Adrenal gland (tissue), 12 donors: ENCODE data around the gene DENND2A. TPM values are rescaled to one million over a fixed set of nuclear protein-coding genes. Genes with fewer than 3 reads are reported as not detected.
A peak's percentile ranks its signal among the peaks of the same experiment; 100 is the strongest.

Source experiments
- DNase-seq, 7 donors: peaks; one replicate each; pipeline ENCODE4 v3.0.0-alpha.2; 2019 to 2020
- H3K27ac ChIP-seq, 5 donors: fragments of 200-600 bp; sonication (generic) in 4 of 5; 1 replicate in 3 of 5; 2 replicates in 2 of 5; pipeline versions ENCODE4 v1.5.1 to v1.8.0; 2016 to 2020; ENCODE audit warnings: mild to moderate bottlenecking in 1 of 5
- H3K27me3 ChIP-seq: fragments of 200-600 bp; 2 replicates; pipeline ENCODE4 v1.8.0; 2021
- H3K36me3 ChIP-seq, 2 donors: fragments of 200-600 bp; replicated peaks in 1 of 2; 1 replicate in 1 of 2; 2 replicates in 1 of 2; pipeline versions ENCODE4 v1.5.1 to v1.8.0; 2018 to 2022
- H3K4me1 ChIP-seq, 2 donors: fragments of 200-600 bp; replicated peaks in 1 of 2; 1 replicate in 1 of 2; 2 replicates in 1 of 2; pipeline versions ENCODE4 v1.5.1 to v1.8.0; 2018 to 2021
- H3K4me3 ChIP-seq, 4 donors: fragments of 200-600 bp; sonication (generic) in 3 of 4; one replicate each; pipeline ENCODE4 v1.5.1; 2016 to 2018
- H3K9me3 ChIP-seq, 3 donors: fragments of 200-600 bp; sonication (generic) in 1 of 3; replicated peaks in 1 of 3; 1 replicate in 2 of 3; 2 replicates in 1 of 3; pipeline versions ENCODE4 v1.5.1 to v1.8.0; 2016 to 2021
- POLR2A ChIP-seq, 2 donors: fragments of 450-650 bp; IDR thresholded peaks; one replicate each; pipeline ENCODE4 v1.6.1; 2017; ENCODE audit warnings: antibody characterized with exemption in 2 of 2, mild to moderate bottlenecking in 2 of 2, moderate library complexity in 1 of 2
- WGBS, 4 donors: extraction: QIAGEN DNeasy Blood & Tissue Kit in 2 of 4; methylation state at CpG; one replicate each; pipeline versions ENCODE4 v1.1.5 to v1.1.7; 2013 to 2017; 5-methylcytosine and 5-hydroxymethylcytosine counted together
- intact Hi-C, 2 donors: fragments of 100-400 bp; cut with DNase I; formaldehyde crosslinking; loops; one replicate each; pipeline versions ENCODE4 v1.14.1 to v1.15.0; 2022 to 2023
- polyA plus RNA-seq, 3 donors: library from polyadenylated mRNA; stranded (reverse); fragments of 200-250 nt in 2 of 3; fragments of 350-450 nt in 1 of 3; fragmentation: Illumina TruSeq in 1 of 3; extraction: RNeasy Lipid Tissue Mini Kit (QIAGEN cat#74804) in 1 of 3; gene quantifications; one replicate each; pipeline ENCODE4 v1.2.3, GENCODE V29; 2013 to 2014
- total RNA-seq, 9 donors: library from RNA; depleted of rRNA in 4 of 9; stranded (reverse); fragments of >200 nt in 4 of 9; fragments of 120-200 nt in 1 of 9; fragmentation: NEBNext Ultra II Directional in 1 of 9; extraction: Animal tissue kit (Norgen Biotek cat#: 25700) in 1 of 9; gene quantifications; one replicate each; pipeline versions ENCODE4 v1.1.0 to v1.2.4, GENCODE V29; 2013 to 2023
- TF ChIP-seq, protein P1 (sequence below), 6 experiments: fragments of 450-650 bp in 4 of 6; fragments of 200-600 bp in 2 of 6; sonication (generic) in 1 of 6; IDR thresholded peaks; 1 replicate in 5 of 6; 2 replicates in 1 of 6; pipeline versions ENCODE4 v1.5.1 to v1.8.0; 2016 to 2021; ENCODE audit warnings: antibody characterized with exemption in 6 of 6, mild to moderate bottlenecking in 2 of 6, moderate library complexity in 1 of 6
- donor health status: healthy with polysubstance abuse.
- donor health status: Bipolar disorder and iron deficiency.
- donor health status: DM: yes; HTN: yes; CAD: no.
- donor health status: DM: no; HTN: no; CAD: no.
- donor health status: DM: no; HTN: no; CAD: no.
- donor health status: DM: yes; HTN: yes; CAD: no.

The DENND2A gene
- total and polyA plus RNA-seq, 12 donors: 3.0 to 10.9 (median 5.8) TPM

- no peaks in the 10 kb centered on the region for H3K27me3 ChIP-seq
- 71 to 77% (median 76%) methylated on average over 5 of the region's 5 CpGs for WGBS, 4 donors
- H3K36me3 ChIP-seq: no peaks in the 10 kb centered on the region
- no peak overlapping the region for H3K27ac ChIP-seq
- intact Hi-C loops: no loop called here
- no peaks in the 10 kb centered on the region for H3K9me3 ChIP-seq
- no peak for DNase-seq
- no peak overlapping the region for H3K4me3 ChIP-seq
- H3K4me1 ChIP-seq: no peaks in the 10 kb centered on the region
- no peak for TF ChIP-seq POLR2A (IDR thresholded peaks at IDR 0.05)
- TF ChIP-seq, protein P1, sequence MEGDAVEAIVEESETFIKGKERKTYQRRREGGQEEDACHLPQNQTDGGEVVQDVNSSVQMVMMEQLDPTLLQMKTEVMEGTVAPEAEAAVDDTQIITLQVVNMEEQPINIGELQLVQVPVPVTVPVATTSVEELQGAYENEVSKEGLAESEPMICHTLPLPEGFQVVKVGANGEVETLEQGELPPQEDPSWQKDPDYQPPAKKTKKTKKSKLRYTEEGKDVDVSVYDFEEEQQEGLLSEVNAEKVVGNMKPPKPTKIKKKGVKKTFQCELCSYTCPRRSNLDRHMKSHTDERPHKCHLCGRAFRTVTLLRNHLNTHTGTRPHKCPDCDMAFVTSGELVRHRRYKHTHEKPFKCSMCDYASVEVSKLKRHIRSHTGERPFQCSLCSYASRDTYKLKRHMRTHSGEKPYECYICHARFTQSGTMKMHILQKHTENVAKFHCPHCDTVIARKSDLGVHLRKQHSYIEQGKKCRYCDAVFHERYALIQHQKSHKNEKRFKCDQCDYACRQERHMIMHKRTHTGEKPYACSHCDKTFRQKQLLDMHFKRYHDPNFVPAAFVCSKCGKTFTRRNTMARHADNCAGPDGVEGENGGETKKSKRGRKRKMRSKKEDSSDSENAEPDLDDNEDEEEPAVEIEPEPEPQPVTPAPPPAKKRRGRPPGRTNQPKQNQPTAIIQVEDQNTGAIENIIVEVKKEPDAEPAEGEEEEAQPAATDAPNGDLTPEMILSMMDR (IDR thresholded peaks at IDR 0.05): no peak
Measured at GRCh38 chr7:140497241-140497769, 143.3 kb downstream of the DENND2A start.

DNA sequence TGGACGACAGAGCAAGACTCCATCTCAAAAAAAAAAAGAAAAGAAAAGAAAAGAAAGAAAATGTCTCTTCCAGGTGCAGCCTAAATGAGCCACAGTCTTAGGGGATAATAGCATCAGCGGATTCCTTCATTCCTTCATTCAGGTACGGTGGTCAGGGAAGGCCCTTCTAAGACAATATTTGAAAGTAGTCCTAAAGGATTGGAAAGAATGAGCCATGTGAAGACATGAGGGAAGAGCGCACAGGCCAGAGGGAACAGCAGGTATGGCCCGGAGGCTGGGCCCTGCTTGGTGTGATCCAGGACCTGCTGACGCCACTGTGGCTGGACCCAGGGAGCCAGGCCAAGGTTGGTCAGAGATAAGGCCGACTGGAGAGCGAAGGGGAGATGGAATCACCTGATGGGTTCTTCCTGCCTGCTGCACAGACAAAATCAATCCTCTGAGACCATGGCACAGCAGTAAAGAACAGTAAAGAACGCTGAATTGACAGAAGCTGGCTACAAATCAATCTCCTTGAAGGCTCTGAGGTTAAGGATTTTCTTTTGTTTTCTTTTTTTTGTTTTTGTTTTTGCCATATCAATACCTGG, 145.0 kb downstream of the DENND2A start:
- intact Hi-C loops: no loop called here
- no peak overlapping the region for H3K27ac ChIP-seq
- 70 to 85% (median 73%) methylated on average over 8 to 9 of the region's 9 CpGs for WGBS, 4 donors

DNA sequence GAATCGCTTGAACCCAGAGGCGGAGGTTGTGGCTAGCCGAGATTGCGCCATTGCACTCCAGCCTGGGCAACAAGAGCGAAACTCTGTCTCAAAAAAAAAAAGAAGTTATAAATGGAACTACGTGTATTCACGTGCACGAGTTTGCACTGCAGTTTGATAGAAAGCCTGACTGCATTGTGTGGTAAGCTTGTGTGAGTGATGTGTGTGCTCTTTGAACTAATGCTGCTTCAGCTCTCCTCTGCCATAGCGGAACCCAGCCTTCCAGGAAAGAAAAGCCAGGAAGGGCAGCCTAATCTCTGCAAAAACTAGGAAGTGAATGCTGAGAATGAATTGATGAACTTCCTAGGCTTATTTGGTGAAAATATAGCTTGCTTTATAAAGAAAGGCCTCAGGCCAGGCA, 145.7 kb downstream of the DENND2A start:
- no peak overlapping the region for H3K27ac ChIP-seq
- TF ChIP-seq, protein P1 (IDR thresholded peaks at IDR 0.05): no peak
- no peak for TF ChIP-seq POLR2A (IDR thresholded peaks at IDR 0.05)
- no peaks in the 10 kb centered on the region for H3K36me3 ChIP-seq
- H3K9me3 ChIP-seq: no peaks in the 10 kb centered on the region
- 70 to 87% (median 77%) methylated on average over 9 of the region's 9 CpGs for WGBS, 4 donors
- no peaks in the 10 kb centered on the region for H3K4me1 ChIP-seq
- DNase-seq: peak in 2 of 7 donors; percentile 29 to 42
- no peaks in the 10 kb centered on the region for H3K27me3 ChIP-seq
- H3K4me3 ChIP-seq: no peak overlapping the region
- intact Hi-C loops: no loop called here

More for the DNA sequence above, 145.0 kb downstream of the DENND2A start:
- DNase-seq: no peak
- H3K27me3 ChIP-seq: no peaks in the 10 kb centered on the region
- H3K36me3 ChIP-seq: no peaks in the 10 kb centered on the region
- no peaks in the 10 kb centered on the region for H3K4me1 ChIP-seq
- H3K9me3 ChIP-seq: no peaks in the 10 kb centered on the region
- TF ChIP-seq POLR2A (IDR thresholded peaks at IDR 0.05): no peak
- TF ChIP-seq, protein P1 (IDR thresholded peaks at IDR 0.05): no peak
- H3K4me3 ChIP-seq: no peak overlapping the region

- TF ChIP-seq, protein P1 (IDR thresholded peaks at IDR 0.05): no peak
- TF ChIP-seq POLR2A (IDR thresholded peaks at IDR 0.05): no peak
- no peak for DNase-seq
- no peaks in the 10 kb centered on the region for H3K9me3 ChIP-seq
- H3K4me3 ChIP-seq: no peak overlapping the region
- H3K27me3 ChIP-seq: no peaks in the 10 kb centered on the region
- H3K36me3 ChIP-seq: no peaks in the 10 kb centered on the region
- no peak overlapping the region for H3K27ac ChIP-seq
- 67 to 82% (median 75%) methylated on average over 2 of the region's 2 CpGs for WGBS, 4 donors
- intact Hi-C loops: no loop called here
- no peaks in the 10 kb centered on the region for H3K4me1 ChIP-seq
Measured at GRCh38 chr7:140489026-140489359, 151.6 kb downstream of the DENND2A start.
